ENCODE results near the gene POLR3C.
"Not testable (repeated sequence)": the region's sequence is repeated elsewhere in the genome, so short reads cannot be mapped to it uniquely, and the experiment has no call there.

The POLR3C gene

GRCh38 chr1:145823565-145824498 lies at the start of gene POLR3C, which contains the start of gene RNF115:
Gene POLR3C (plus strand): TSS chr1:145824200. CDS start chr1:145825777, 1,577 bp downstream.
Gene RNF115 (minus strand): TSS chr1:145824095. CDS start chr1:145823873, 222 bp downstream.
- peak; percentile 94 for DNase-seq

GRCh38 chr1:145777357-145778145 lies 46.4 kb upstream of the POLR3C start:
- no peak for DNase-seq

- peak; percentile 26 for DNase-seq
These were observed 45.9 kb upstream of the POLR3C start for GRCh38 chr1:145778146-145778540.

- peak; percentile 93 for DNase-seq
These were observed 41.5 kb upstream of the POLR3C start for GRCh38 chr1:145782272-145783099.

GRCh38 chr1:145784409-145784808 lies 39.6 kb upstream of the POLR3C start:
- DNase-seq = no peak

- no peak for DNase-seq
These were observed 38.5 kb upstream of the POLR3C start for GRCh38 chr1:145785547-145785946.

- DNase-seq = no peak
These were observed 37.7 kb upstream of the POLR3C start for GRCh38 chr1:145786271-145786670.

GRCh38 chr1:145788580-145788979 lies 35.4 kb upstream of the POLR3C start:
- DNase-seq = no peak

- not testable (repeated sequence) for DNase-seq
These were observed 32.1 kb upstream of the POLR3C start for GRCh38 chr1:145791860-145792259.

- DNase-seq = no peak
These were observed 31.5 kb upstream of the POLR3C start for GRCh38 chr1:145792484-145792883.

- no peak for DNase-seq
These were observed 28.6 kb upstream of the POLR3C start for GRCh38 chr1:145795257-145795881.

GRCh38 chr1:145796753-145797152 lies 27.2 kb upstream of the POLR3C start:
- no peak for DNase-seq

GRCh38 chr1:145799806-145800205 lies 24.2 kb upstream of the POLR3C start:
- DNase-seq = no peak

GRCh38 chr1:145804235-145805045 lies 19.6 kb upstream of the POLR3C start:
- DNase-seq = no peak

GRCh38 chr1:145805057-145805456 lies 18.9 kb upstream of the POLR3C start:
- DNase-seq = no peak

GRCh38 chr1:145806408-145806807 lies 17.6 kb upstream of the POLR3C start:
- no peak for DNase-seq

- DNase-seq = no peak
These were observed 17.2 kb upstream of the POLR3C start for GRCh38 chr1:145806844-145807243.

GRCh38 chr1:145812977-145813810 lies 10.8 kb upstream of the POLR3C start:
- not testable (repeated sequence) for DNase-seq

GRCh38 chr1:145818095-145818494 lies 5.9 kb upstream of the POLR3C start:
- peak; percentile 83 for DNase-seq

GRCh38 chr1:145822779-145823331 lies 1.1 kb upstream of the POLR3C start:
- DNase-seq = not testable (repeated sequence)

Measured in fibroblast of skin of right biceps (primary cell).